Mesothelial cell of epicardium (in vitro differentiated cells): ENCODE data around the gene ADIPOR2. TPM values are rescaled to one million over a fixed set of nuclear protein-coding genes. Genes with fewer than 3 reads are reported as not detected.

ENCODE experiments used
- microRNA-seq: library from miRNA; unstranded; fragments of <30 nt; microRNA quantifications from one replicate; pipeline ENCODE4 v1.2.0, GENCODE V29; 2021; ENCODE audit warnings: inconsistent platforms, mixed read lengths
- total RNA-seq: library from RNA; stranded (reverse); gene quantifications from 3 replicates; pipeline ENCODE4 v1.2.1, GENCODE V29; 2021

The ADIPOR2 gene
- total RNA-seq, 1 donor from 2014 or later, result 77.2 TPM

Small RNA genes lying within 50 kb of the gene (microRNA-seq; reads per million reads assigned to microRNA genes)
- gene MIR3649, result not detected

Other genes starting within 250 kb of the ADIPOR2 start
- gene FBXL14, start 96.5 kb upstream of the ADIPOR2 start, total RNA-seq, result 14.1 to 14.8 TPM (median 14.3 TPM) in 3 replicates
- 54.4 to 58.3 TPM (median 56.2 TPM) in 3 replicates for gene WNT5B, start 61.8 kb upstream of the ADIPOR2 start, total RNA-seq
- gene LRTM2, start 129.5 kb downstream of the ADIPOR2 start, total RNA-seq, result 0.45 to 0.47 TPM in 2 of 3 replicates, not detected in the other
- 0.09 to 0.45 TPM (median 0.45 TPM) in 3 replicates for gene CACNA2D4, start 227.6 kb downstream of the ADIPOR2 start, total RNA-seq